Karpas-422 (cell line): ENCODE measurements around the gene SETDB1. TPM values are rescaled to one million over a fixed set of nuclear protein-coding genes. Genes with fewer than 3 reads are reported as not detected.
"Not testable (repeated sequence)": the region's sequence is repeated elsewhere in the genome, so short reads cannot be mapped to it uniquely, and the experiment has no call there.

Source experiments
- DNase-seq: peaks from one replicate; pipeline ENCODE4 v3.0.0-alpha.2; 2015
- H2AFZ ChIP-seq: fragments of 200-600 bp; sonication (generic); 2 replicates; pipeline ENCODE4 v1.6.1; 2014; ENCODE audit warnings: antibody characterized with exemption, low read length, mixed read lengths
- H3K27ac ChIP-seq: fragments of 200-600 bp; sonication (generic); 2 replicates; pipeline ENCODE4 v1.5.1; 2014; ENCODE audit warnings: mild to moderate bottlenecking, low read length, moderate library complexity
- H3K27me3 ChIP-seq: fragments of 200-600 bp; sonication (generic); 2 replicates; pipeline ENCODE4 v1.6.1; 2014; ENCODE audit warnings: low read length, mixed read lengths
- H3K36me3 ChIP-seq: fragments of 200-600 bp; sonication (generic); 2 replicates; pipeline ENCODE4 v1.6.1; 2014; ENCODE audit warnings: low read length, mixed read lengths; ENCODE audit not compliant: insufficient read depth
- H3K4me1 ChIP-seq: fragments of 200-600 bp; sonication (generic); 2 replicates; pipeline ENCODE4 v1.6.1; 2014; ENCODE audit warnings: mild to moderate bottlenecking, low read length, mixed read lengths
- H3K4me2 ChIP-seq: fragments of 200-600 bp; sonication (generic); 2 replicates; pipeline ENCODE4 v1.6.1; 2014; ENCODE audit warnings: low read length, low read depth, mild to moderate bottlenecking; ENCODE audit not compliant: poor library complexity, severe bottlenecking
- H3K4me3 ChIP-seq: fragments of 200-600 bp; sonication (generic); 2 replicates; pipeline ENCODE4 v1.5.1; 2014; ENCODE audit warnings: mild to moderate bottlenecking, antibody characterized with exemption, low read length, mixed read lengths
- H3K79me2 ChIP-seq: fragments of 200-600 bp; sonication (generic); 2 replicates; pipeline ENCODE4 v1.6.1; 2014; ENCODE audit warnings: mild to moderate bottlenecking, low read length, mixed read lengths
- H3K9ac ChIP-seq: fragments of 200-600 bp; sonication (generic); 2 replicates; pipeline ENCODE4 v1.6.0; 2014; ENCODE audit warnings: low read length
- H3K9me2 ChIP-seq: fragments of 200-600 bp; sonication (generic), shearing (Covaris generic); replicated peaks from 2 replicates; pipeline ENCODE4 v1.6.0; 2014; ENCODE audit warnings: mild to moderate bottlenecking, low read length, moderate library complexity; ENCODE audit not compliant: insufficient read depth
- H3K9me3 ChIP-seq: fragments of 300-700, 200-600 bp; sonication (generic); 2 replicates; pipeline ENCODE4 v1.6.1; 2014; ENCODE audit warnings: low read length, mixed read lengths
- H4K20me1 ChIP-seq: fragments of 200-600 bp; sonication (generic); 2 replicates; pipeline ENCODE4 v1.6.1; 2014; ENCODE audit warnings: mild to moderate bottlenecking, antibody characterized with exemption, low read length, low read depth; ENCODE audit not compliant: insufficient read depth
- total RNA-seq: library from RNA; depleted of rRNA; stranded (reverse); fragments of >200 nt; shearing (Covaris generic); gene quantifications from 2 replicates; pipeline ENCODE4 v1.2.3, GENCODE V29; 2014; ENCODE audit warnings: low replicate concordance; rRNA removed

SETDB1 gene
- 47.0 and 60.1 TPM in 2 replicates for total RNA-seq

GRCh38 chr1:150926097-150926741 is at the start of gene SETDB1:
TSS of gene SETDB1 (plus strand) at chr1:150926363. CDS start at chr1:150927715, 1,352 bp downstream.
- H3K4me2 ChIP-seq = peak within 1 kb of the TSS; percentile 94
- peaks cover 22% of the 10 kb centered on the region for H3K4me1 ChIP-seq
- peak within 1 kb of the TSS; percentile 75 for H3K4me3 ChIP-seq
- peak; percentile 99 for DNase-seq
- H3K79me2 ChIP-seq = peaks cover 29% of the 10 kb centered on the region
- peak within 1 kb of the TSS; percentile 83 for H3K27ac ChIP-seq
- no peaks in the 10 kb centered on the region for H4K20me1 ChIP-seq
- H3K27me3 ChIP-seq = no peaks in the 10 kb centered on the region
- peak within 1 kb of the TSS; percentile 82 for H2AFZ ChIP-seq
- no peaks in the 10 kb centered on the region for H3K9me2 ChIP-seq
- peak within 1 kb of the TSS; percentile 86 for H3K9ac ChIP-seq
- H3K36me3 ChIP-seq = peaks cover 33% of the 10 kb centered on the region
- peaks cover 6% of the 10 kb centered on the region for H3K9me3 ChIP-seq

- H3K4me1 ChIP-seq = peaks cover 17% of the 10 kb centered on the region
- H3K27ac ChIP-seq, H3K4me2 ChIP-seq, H3K9me3 ChIP-seq, H3K9me2 ChIP-seq, H2AFZ ChIP-seq, H3K9ac ChIP-seq, H3K4me3 ChIP-seq, H3K36me3 ChIP-seq, H3K27me3 ChIP-seq, H4K20me1 ChIP-seq, DNase-seq: not testable (repeated sequence)
- peaks cover 22% of the 10 kb centered on the region for H3K79me2 ChIP-seq
These were observed 47.2 kb upstream of the SETDB1 start for GRCh38 chr1:150878931-150879330.

GRCh38 chr1:150881331-150882070 is 44.7 kb upstream of the SETDB1 start:
- no peaks in the 10 kb centered on the region for H3K36me3 ChIP-seq
- no peaks in the 10 kb centered on the region for H3K9me3 ChIP-seq
- no peak overlapping the region for H3K4me3 ChIP-seq
- H3K27ac ChIP-seq = no peak overlapping the region
- DNase-seq = no peak
- peaks cover 4% of the 10 kb centered on the region for H3K4me1 ChIP-seq
- H3K9ac ChIP-seq = no peak overlapping the region
- no peaks in the 10 kb centered on the region for H3K79me2 ChIP-seq
- no peak overlapping the region for H2AFZ ChIP-seq
- no peak overlapping the region for H3K4me2 ChIP-seq
- H3K27me3 ChIP-seq = no peaks in the 10 kb centered on the region
- no peaks in the 10 kb centered on the region for H4K20me1 ChIP-seq
- no peaks in the 10 kb centered on the region for H3K9me2 ChIP-seq

- not testable (repeated sequence) for DNase-seq, H3K4me3 ChIP-seq, H3K4me1 ChIP-seq, H3K36me3 ChIP-seq, H3K9me3 ChIP-seq, H3K27me3 ChIP-seq, H3K9me2 ChIP-seq, H4K20me1 ChIP-seq, H3K27ac ChIP-seq, H3K79me2 ChIP-seq, H3K9ac ChIP-seq, H3K4me2 ChIP-seq, H2AFZ ChIP-seq
These were observed 43.0 kb upstream of the SETDB1 start for GRCh38 chr1:150883121-150883520.

GRCh38 chr1:150887018-150887417 is 39.1 kb upstream of the SETDB1 start, which contains the start of gene CTXND2:
TSS of gene CTXND2 (plus strand) at chr1:150887136. CDS start at chr1:150912315, 25,179 bp downstream.
- Histone ChIP-seq H3K79me2 (no peaks in the 10 kb centered on the region), H3K27me3 (no peaks in the 10 kb centered on the region), H3K4me1 (peaks cover 4% of the 10 kb centered on the region), H3K9me3 (no peaks in the 10 kb centered on the region), H3K4me2 (no peak within 1 kb of the TSS), H3K36me3 (no peaks in the 10 kb centered on the region), H3K9ac (no peak within 1 kb of the TSS), H3K9me2 (no peaks in the 10 kb centered on the region), H3K27ac (no peak within 1 kb of the TSS), H3K4me3 (no peak within 1 kb of the TSS), H4K20me1 (no peaks in the 10 kb centered on the region), H2AFZ (no peak within 1 kb of the TSS)
- DNase-seq = no peak

GRCh38 chr1:150888727-150889126 is 37.4 kb upstream of the SETDB1 start:
- Histone ChIP-seq H4K20me1 (no peaks in the 10 kb centered on the region), H3K4me3 (no peak overlapping the region), H3K9me2 (no peaks in the 10 kb centered on the region), H3K4me1 (peaks cover under 1% of the 10 kb centered on the region; the same call in 1 of the 2 replicates), H2AFZ (no peak overlapping the region), H3K27me3 (no peaks in the 10 kb centered on the region), H3K79me2 (no peaks in the 10 kb centered on the region), H3K9ac (no peak overlapping the region), H3K4me2 (no peak overlapping the region), H3K9me3 (no peaks in the 10 kb centered on the region), H3K36me3 (no peaks in the 10 kb centered on the region), H3K27ac (no peak overlapping the region)
- DNase-seq = no peak

GRCh38 chr1:150890033-150890416 is 36.1 kb upstream of the SETDB1 start:
- no peaks in the 10 kb centered on the region for H3K9me3 ChIP-seq
- H3K27me3 ChIP-seq = no peaks in the 10 kb centered on the region
- H3K4me3 ChIP-seq = no peak overlapping the region
- no peak overlapping the region for H2AFZ ChIP-seq
- no peaks in the 10 kb centered on the region for H4K20me1 ChIP-seq
- H3K36me3 ChIP-seq = no peaks in the 10 kb centered on the region
- H3K79me2 ChIP-seq = no peaks in the 10 kb centered on the region
- H3K27ac ChIP-seq = no peak overlapping the region
- no peak for DNase-seq
- no peaks in the 10 kb centered on the region for H3K9me2 ChIP-seq
- H3K9ac ChIP-seq = no peak overlapping the region
- H3K4me2 ChIP-seq = no peak overlapping the region
- no peaks in the 10 kb centered on the region for H3K4me1 ChIP-seq

- Histone ChIP-seq H3K4me1 (no peaks in the 10 kb centered on the region), H3K27ac (no peak overlapping the region), H3K9me3 (no peaks in the 10 kb centered on the region), H2AFZ (no peak overlapping the region), H3K79me2 (no peaks in the 10 kb centered on the region), H4K20me1 (no peaks in the 10 kb centered on the region), H3K27me3 (0 out of 2 replicates have a peak, but pooled peaks cover 2% of the 10 kb centered on the region), H3K4me2 (no peak overlapping the region), H3K36me3 (no peaks in the 10 kb centered on the region), H3K9ac (no peak overlapping the region), H3K9me2 (no peaks in the 10 kb centered on the region), H3K4me3 (no peak overlapping the region)
- DNase-seq = no peak
These were observed 32.7 kb upstream of the SETDB1 start for GRCh38 chr1:150893336-150893913.
